ENCODE measurements around the gene GBF1. TPM values are rescaled to one million over a fixed set of nuclear protein-coding genes. Genes with fewer than 3 reads are reported as not detected.

Gene GBF1
- total and polyA plus RNA-seq, 10 of the 15 experiments (the other 5 are each of a cell fraction or from before 2014, with no cell fraction given) = 0.82 to 42.0 (median 21.8) TPM

- Histone ChIP-seq H3K9ac (ENCODE audit: control insufficient read depth, insufficient read depth, low read length) (no peak overlapping the region), H2AFZ (ENCODE audit: control insufficient read depth, low read depth, low read length) (no peak overlapping the region), H3K4me1 (ENCODE audit: control insufficient read depth, insufficient read depth, low read length) (no peaks in the 10 kb centered on the region), H3K36me3 (ENCODE audit: control insufficient read depth in 2 of 2, insufficient read depth in 2 of 2, low read length in 1 of 2) (peaks cover 2% of the 10 kb centered on the region in 2 experiments; a peak in 1 of 4 replicates), H3K79me2 (ENCODE audit: control insufficient read depth, insufficient read depth, low read length) (peaks cover 5% of the 10 kb centered on the region), H3K27ac (ENCODE audit: control insufficient read depth, insufficient read depth) (no peak overlapping the region), H3K27me3 (replicated peaks in 1 of 2; ENCODE audit: control insufficient read depth in 2 of 2, insufficient read depth in 2 of 2, low read length in 1 of 2) (no peaks in the 10 kb centered on the region), H3K4me2 (ENCODE audit: control insufficient read depth, insufficient read depth) (no peak overlapping the region), H4K20me1 (ENCODE audit: control insufficient read depth, insufficient read depth) (no peaks in the 10 kb centered on the region), H3K4me3 (no peak overlapping the region), H3K9me3 (replicated peaks; ENCODE audit: control insufficient read depth, insufficient read depth, low read length) (no peaks in the 10 kb centered on the region)
- RAD21 ChIA-PET (ENCODE audit: unreplicated experiment) = no interaction called here
- DNase-seq (ENCODE audit: low read depth, low spot score) (no peak), ATAC-seq (no peak), FAIRE-seq (no peak)
- no TSS peak for BruUV-seq (replicated peaks)
- intact Hi-C loops (cut with micrococcal nuclease; ENCODE audit: unreplicated experiment) = no loop called here
- SMC1A ChIA-PET (ENCODE audit: uncharacterized antibody, unreplicated experiment) = interaction anchor here (0.8 kb wide), 1 partner anchor 29 kb away, joined by 3 read pairs; no protein-coding TSS in a partner anchor
- POLR2A ChIA-PET = interaction anchor here (0.6 to 1.4 kb wide), 6 partner anchors 10 to 83 kb away, joined by 3 to 6 read pairs (median 3); no protein-coding TSS in a partner anchor
- WGBS (ENCODE audit: insufficient coverage, insufficient replicate concordance, low lambda C conversion rate, missing lambda C conversion rate) = 100% methylated on average over 3 of the region's 3 CpGs
- in situ Hi-C loops (cut with MboI) = no loop called here
- CTCF ChIA-PET = interaction anchor here (1.1 to 1.9 kb wide), 5 partner anchors 9 to 56 kb away, joined by 3 to 9 read pairs (median 4); no protein-coding TSS in a partner anchor
- TF ChIP-seq HDGF (IDR thresholded peaks at IDR 0.05) (no peak), SMC3 (IDR thresholded peaks at IDR 0.05; ENCODE audit: borderline replicate concordance, low read length) (no peak), PRDM15 (CRISPR knock-in tag; IDR thresholded peaks at IDR 0.05) (no peak), E2F4 (IDR thresholded peaks at IDR 0.05; ENCODE audit: low read depth, low read length) (no peak), CTCF (IDR thresholded peaks at IDR 0.05 in 2 of 3, conservative IDR thresholded peaks at IDR 0.05 in 1 of 3; ENCODE audit: control insufficient read depth in 2 of 3, extremely low read depth in 1 of 3, insufficient read depth in 1 of 3, low read depth in 3 of 3, low read length in 3 of 3) (no peak), REST (IDR thresholded peaks at IDR 0.05; ENCODE audit: low read depth, low read length) (no peak), NR2C2 (IDR thresholded peaks at IDR 0.05; ENCODE audit: borderline replicate concordance, control insufficient read depth, insufficient read length, low read depth) (no peak), NFYB (IDR thresholded peaks at IDR 0.05; ENCODE audit: insufficient read depth, low read depth, low read length) (no peak), ZBTB33 (IDR thresholded peaks at IDR 0.05) (no peak), CHD2 (IDR thresholded peaks at IDR 0.05; ENCODE audit: borderline replicate concordance, low read depth, low read length) (no peak), ZNF24 (IDR thresholded peaks at IDR 0.05) (no peak)
These were observed 61.4 kb downstream of the GBF1 start for GRCh38 chr10:102306710-102307109.

All from GM12878 (cell line).